GM19438 (cell line): Measurements from ENCODE around the gene VPS37C.

Experiments used
- ATAC-seq: cut with Tn5 transposase; IDR thresholded peaks from one replicate; pipeline ENCODE4 v1.9.1; 2021; ENCODE audit warnings: low read depth; ENCODE audit not compliant: unreplicated experiment

VPS37C gene

DNA sequence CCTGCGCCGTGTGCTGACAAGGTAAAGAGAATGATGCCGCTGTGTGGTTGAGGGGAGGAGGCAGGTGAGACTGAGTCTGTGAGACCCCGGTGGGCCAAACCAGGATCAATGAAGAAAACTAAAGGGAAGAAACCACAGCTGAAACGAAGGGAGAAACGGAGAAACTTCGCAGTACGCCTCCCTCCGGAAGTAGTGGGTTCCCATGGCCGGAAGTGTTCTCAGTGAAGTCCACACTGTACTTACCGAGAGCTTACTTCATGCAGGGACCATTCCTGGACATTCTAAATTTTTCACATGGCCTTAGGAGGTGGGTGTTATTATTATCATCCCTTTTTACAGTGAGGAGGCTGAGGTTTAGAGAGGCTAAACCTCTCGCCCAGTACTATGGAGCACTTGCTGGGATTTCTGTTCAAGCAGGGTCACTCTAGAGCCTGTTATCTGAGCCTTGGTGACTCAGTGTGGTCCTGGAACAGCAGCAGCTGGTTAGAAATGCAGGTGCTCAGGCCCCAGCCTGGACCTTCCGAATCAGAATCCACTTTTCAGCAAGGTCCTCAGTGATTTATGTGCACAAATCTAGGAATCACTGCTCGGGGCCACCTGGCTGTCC lies 41.0 kb downstream of the VPS37C start:
- ATAC-seq = no peak

GRCh38 chr11:61119571-61119970 lies 41.7 kb downstream of the VPS37C start:
- ATAC-seq = no peak

GRCh38 chr11:61119055-61119454 lies 42.2 kb downstream of the VPS37C start:
- ATAC-seq = no peak

DNA sequence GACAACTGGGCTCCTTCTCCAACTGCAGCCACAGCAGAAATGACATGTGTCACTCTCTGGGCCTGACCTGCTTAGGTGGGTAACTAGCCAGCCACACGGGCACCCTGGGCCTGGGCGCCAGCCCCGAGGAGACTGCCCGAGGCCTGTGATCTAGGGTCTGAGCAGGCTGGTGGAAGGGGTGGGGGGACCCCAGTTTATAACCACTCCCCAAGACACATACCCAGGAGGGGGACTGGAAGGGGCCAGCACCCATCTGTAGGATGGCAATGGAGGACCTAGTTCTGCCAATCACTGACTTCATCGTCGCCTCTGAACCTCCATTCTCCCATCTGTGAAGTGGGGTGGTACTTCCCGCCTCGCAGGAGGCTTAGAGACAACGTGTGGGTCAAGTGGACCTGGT lies 42.8 kb downstream of the VPS37C start:
- ATAC-seq = no peak

GRCh38 chr11:61118004-61118403 lies 43.2 kb downstream of the VPS37C start:
- ATAC-seq = no peak

GRCh38 chr11:61117168-61117520 lies 44.1 kb downstream of the VPS37C start:
- ATAC-seq = no peak

- ATAC-seq = no peak
Observed at GRCh38 chr11:61116426-61117167, 44.6 kb downstream of the VPS37C start.

- no peak for ATAC-seq
Observed at GRCh38 chr11:61115498-61116224, 45.6 kb downstream of the VPS37C start.

DNA sequence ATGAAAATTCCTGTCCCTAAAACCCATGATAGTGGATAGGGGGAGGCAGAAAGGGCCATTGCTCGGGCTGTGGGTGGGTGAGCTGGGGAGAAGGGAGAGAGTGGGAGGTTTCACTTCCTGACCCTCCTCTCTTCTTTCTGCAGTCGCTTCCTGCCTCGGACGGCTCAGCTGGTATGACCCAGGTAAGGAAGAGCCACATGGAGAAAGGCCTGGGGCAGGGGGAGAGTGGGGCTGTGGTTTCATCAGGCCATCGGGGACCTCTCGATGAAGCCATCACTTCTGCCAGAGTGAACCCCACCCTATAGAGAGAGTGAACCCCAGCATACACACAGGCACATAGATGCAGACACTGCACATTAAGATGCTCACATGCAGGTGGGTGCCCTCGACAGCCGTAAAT lies 46.3 kb downstream of the VPS37C start:
- no peak for ATAC-seq

DNA sequence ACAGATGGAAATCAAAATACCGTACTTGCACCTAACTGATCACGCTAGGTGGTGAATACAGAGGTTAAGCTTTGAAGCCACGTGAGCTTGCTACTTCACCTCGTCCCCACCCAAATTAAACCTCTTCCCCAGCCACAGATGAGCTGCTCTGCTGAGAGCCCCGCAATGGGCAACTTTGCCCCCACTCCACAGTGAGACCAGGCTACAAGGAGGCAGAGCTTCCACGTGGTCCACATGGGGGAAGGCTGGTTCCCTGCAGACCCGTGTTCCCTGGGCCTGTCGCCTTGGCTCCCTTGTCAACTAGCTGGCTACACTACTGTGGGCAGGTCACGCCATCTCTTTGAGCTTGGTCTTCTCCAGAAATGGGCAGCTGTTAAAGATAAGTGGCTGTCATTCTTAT lies 48.0 kb downstream of the VPS37C start:
- no peak for ATAC-seq

DNA sequence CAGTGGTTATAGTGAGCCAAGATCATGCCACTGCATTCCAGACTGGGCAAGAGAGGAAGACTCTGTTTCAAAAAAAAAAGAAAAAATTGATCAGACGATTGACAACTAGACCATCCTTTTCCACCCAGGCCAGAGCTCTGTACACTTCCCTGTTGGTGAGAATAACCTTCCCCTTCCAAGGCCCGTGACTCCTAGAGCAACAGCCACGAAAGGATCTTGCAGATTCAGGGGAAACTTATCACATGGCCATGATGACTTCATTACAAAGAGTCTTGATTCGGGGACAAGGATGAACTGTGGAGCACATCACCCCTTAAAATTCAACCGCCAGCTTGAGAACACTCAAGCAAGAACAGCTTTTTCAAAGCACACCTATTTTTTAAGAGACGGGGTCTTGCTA lies 48.7 kb downstream of the VPS37C start:
- ATAC-seq = no peak

DNA sequence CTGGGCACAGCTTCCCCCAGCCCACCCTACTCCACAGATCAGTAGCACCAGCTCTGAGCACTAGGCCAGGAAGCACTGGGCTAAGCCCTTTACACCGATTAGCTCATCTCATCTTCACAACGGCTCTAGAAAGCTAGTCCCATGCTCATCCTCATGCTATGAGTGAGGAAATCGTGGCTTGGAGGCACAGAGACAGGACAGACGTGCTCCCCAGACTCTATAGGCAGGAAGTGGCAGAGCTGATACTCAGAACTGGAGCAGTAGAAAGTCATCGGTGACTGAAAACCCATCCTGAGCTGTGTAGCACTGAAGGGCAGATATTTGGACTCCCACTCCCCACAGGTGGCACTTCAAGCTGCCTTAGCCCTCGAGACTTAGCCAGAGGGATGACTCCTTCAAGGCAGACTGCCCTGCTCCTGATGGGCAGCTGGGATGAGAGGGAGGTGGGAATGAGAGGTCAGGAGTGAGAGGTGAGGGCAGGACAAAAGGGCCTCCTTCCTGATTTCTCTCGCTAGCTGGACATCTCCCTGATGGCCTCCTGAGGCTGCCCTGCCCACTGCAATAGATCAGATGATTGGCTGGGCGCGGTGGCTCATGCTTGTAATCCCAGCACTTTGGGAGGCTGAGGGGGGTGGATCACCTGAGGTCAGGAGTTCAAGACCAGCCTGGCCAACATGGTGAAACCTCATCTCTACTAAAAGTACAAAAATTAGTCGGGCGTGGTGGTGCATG lies 49.3 kb downstream of the VPS37C start:
- no peak for ATAC-seq

GRCh38 chr11:61111050-61111435 lies 50.2 kb downstream of the VPS37C start:
- ATAC-seq = no peak

DNA sequence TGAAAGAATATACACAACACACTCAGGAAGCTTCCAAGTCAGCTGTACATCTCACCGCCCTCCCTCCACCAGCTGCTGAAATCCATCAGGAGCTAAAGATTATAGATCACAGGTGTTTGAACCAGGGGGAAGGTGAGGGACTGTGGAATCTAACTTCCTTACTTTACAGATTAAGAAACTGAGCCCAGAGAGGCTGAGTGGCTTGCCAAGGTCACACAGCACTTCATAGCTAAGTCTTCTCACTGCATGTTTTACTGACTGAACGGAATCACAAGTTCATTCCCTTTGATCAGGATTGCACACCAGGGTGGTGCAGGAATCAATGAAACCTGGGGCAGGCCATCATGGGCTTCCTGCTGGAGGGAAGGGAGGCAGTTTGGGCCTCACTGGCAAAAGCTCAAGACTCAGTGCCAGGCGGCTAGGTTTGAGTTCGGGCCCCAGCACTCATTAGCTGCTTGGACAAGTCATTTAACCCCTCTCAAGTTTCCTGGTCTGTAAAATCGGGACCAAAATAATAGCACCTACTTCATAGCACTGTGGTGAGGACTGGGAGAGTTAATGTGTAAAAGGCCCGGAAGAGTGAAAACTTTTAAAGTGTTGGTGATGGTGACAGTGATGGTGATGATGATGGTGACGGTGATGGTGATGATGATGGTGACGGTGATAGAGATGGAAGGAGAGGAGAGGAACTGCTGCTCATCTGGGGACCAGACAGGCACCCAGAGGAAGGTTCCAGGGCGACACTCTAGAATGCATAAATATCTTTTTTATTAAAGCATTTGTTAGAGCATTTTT lies 50.8 kb downstream of the VPS37C start:
- ATAC-seq = no peak

- ATAC-seq = no peak
Observed at GRCh38 chr11:61109671-61110070, 51.6 kb downstream of the VPS37C start.

DNA sequence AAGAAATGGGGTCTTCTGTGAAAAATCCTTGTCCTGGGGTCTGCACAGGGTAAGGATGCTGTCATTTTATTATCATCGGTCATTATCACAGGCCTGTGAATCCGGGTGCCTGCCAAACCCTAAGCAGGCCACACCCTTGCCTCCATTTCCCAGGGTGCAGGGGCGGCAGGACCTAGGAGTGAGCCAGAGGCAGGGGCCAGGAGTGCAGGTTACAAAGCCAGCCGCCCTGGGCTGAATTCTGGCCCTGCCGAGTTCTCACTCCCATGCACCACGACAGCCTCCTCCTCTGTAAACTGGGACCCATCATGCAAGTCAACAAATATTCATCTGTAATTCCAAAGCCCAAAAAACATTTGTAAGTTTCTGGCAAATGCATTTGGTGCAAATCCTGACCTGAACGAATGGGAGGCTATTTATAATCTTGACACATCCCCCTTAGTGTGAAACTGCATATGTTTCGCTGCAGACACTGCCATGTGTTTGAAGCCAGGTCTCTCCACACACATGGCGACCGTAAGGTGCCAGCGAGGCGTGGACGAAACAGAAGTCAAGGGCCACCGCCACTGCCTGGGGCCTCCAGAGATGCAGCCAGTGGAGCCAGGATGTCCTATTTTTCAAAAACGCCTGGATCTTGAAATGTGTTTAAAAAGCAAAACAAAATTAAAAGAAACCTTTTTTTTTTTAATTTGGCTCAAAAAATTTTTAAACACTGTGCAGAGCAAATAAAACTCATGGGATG lies 52.2 kb downstream of the VPS37C start:
- ATAC-seq = no peak

GRCh38 chr11:61107888-61108287 lies 53.3 kb downstream of the VPS37C start:
- ATAC-seq = no peak

GRCh38 chr11:61106894-61107470 lies 54.2 kb downstream of the VPS37C start:
- ATAC-seq = no peak

GRCh38 chr11:61106296-61106695 lies 54.9 kb downstream of the VPS37C start:
- ATAC-seq = no peak
